ENCODE measurements around the gene NDUFS2. TPM values are rescaled to one million over a fixed set of nuclear protein-coding genes. Genes with fewer than 3 reads are reported as not detected.
"Not testable (repeated sequence)": the region's sequence is repeated elsewhere in the genome, so short reads cannot be mapped to it uniquely, and the experiment has no call there.

The NDUFS2 gene
- polyA plus RNA-seq, 5 donors, result 146 to 165 (median 156) TPM

- DNase-seq, result no peak
Observed at GRCh38 chr1:161218301-161219077, 16.3 kb downstream of the NDUFS2 start.

DNA sequence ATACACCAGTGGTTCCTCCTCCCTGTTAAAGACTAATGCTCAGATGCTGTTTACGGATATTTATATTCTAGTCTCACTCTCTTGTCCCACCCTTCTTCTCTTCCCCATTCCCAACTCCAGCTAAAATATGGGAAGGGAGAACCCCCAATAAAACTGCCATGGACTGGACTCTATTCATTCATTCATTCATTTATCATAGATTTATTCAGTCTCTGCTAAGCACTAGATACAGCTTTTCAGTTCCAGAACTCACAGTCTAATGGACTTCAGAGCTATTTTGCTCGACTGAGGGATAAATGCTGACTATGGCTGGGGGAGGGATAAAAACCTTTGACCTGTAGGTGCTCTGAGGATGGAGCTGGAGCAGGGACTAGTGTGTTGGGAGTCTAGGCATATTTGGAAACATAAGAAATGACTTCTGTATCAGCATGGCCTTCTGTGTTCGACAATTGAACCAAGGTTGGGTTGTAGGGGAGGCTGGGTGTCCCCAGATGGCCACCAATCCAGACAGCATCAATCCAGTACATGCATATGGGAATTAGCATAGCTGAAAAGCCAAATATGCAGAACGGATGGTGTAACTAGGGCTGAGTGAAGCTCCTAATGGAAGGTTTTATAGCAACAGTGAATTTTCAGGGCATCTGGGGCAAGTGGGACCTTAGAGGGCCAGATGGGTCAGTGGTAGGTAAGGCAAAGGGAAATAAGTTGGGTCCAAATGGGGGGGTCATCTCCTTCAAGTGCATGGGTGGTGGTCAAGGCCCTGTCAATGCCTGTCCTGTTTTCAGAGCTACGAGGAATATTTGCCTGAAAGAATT is 17.1 kb downstream of the NDUFS2 start:
- DNase-seq, result no peak

DNA sequence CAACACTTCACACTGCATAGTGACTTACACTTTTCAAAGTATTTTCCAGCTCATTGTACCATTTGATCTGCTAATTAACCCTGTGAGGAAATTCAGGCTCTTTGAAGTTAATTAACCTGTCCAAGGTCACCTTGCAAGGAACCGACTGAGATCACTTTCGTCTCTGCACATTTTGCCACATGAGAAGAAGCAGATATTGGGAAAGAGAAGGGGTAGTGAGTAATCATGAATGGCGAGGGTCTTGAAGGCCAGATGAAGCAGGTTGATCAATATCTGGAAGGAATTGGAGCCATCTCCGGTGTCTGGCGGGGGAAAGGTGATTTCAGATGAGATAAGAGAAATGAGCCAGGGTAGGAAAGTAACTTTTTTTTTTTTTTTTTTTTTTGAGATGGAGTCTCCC is 17.8 kb downstream of the NDUFS2 start:
- no peak for DNase-seq

GRCh38 chr1:161222175-161223019 is 20.2 kb downstream of the NDUFS2 start:
- DNase-seq, result no peak

GRCh38 chr1:161223805-161224694 is 21.9 kb downstream of the NDUFS2 start:
- no peak for DNase-seq

DNA sequence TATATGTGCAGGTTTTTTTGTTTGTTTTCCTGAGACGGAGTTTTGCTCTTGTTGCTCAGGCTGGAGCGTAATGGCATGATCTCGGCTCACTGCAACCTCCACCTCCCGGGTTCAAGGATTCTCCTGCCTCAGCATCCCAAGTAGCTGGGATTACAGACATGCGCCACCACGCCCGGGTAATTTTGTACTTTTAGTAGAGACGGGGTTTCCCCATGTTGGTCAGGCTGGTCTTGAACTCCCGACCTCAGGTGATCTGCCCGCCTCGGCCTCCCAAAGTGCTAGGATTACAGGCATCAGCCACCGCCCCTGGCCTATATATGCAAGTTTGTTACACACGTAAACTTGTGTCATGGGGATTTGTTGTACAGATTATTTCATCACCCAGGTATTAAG is 22.5 kb downstream of the NDUFS2 start:
- not testable (repeated sequence) for DNase-seq

- no peak for DNase-seq
Observed at GRCh38 chr1:161225178-161225533, 23.0 kb downstream of the NDUFS2 start.

DNA sequence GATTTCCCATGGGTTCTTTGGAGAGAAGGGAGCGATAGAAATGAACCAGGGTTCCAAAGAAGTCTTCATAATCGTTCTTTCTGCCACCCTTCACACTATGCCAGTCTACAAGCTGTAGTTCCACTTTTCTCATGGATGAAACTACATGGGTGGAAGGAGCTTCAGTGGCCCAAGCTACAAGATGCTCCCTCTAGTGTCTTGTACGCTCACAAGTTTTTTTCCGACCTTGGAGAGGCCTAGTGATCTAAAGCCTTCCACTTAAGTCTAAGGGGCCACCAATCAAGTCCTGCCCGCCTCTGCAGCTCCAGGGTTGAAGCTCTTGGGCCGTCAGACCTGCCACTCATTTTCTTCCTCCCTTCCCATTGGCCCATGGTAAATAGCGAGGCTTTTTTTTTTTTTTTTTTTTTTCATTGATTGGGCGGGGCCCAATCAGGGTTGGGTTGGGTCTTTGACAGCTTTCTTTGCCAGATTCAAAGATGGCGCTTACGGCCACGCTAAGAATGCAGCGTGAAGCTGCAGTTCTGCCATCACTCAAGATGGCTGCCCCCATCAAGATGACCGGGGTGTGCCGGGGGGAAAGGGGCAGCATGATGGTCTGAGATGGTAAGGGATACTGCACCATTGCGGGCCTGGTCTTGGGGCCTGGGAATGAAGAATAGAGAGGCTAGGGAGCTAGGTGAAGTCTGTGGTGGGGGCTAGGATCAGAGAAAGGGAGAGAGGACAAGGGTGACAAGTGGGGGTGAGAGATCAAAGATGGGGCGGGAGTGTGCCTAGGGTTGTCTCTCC is 23.6 kb downstream of the NDUFS2 start, which contains the start of gene TOMM40L:
Gene TOMM40L, plus strand, starts transcription at position 527 of the 786 bp plus-strand sequence. CDS start 430 bp downstream, outside the sequence.
- peak; percentile 94 to 96 for DNase-seq

- no peak for DNase-seq
Observed at GRCh38 chr1:161226320-161226711, 24.1 kb downstream of the NDUFS2 start.

GRCh38 chr1:161226759-161227158 is 24.6 kb downstream of the NDUFS2 start:
- no peak for DNase-seq

- DNase-seq, result peak in 1 of 2 donors; percentile 59
Observed at GRCh38 chr1:161227196-161227871, 25.2 kb downstream of the NDUFS2 start.

GRCh38 chr1:161228032-161228431 is 25.9 kb downstream of the NDUFS2 start:
- DNase-seq, result no peak

DNA sequence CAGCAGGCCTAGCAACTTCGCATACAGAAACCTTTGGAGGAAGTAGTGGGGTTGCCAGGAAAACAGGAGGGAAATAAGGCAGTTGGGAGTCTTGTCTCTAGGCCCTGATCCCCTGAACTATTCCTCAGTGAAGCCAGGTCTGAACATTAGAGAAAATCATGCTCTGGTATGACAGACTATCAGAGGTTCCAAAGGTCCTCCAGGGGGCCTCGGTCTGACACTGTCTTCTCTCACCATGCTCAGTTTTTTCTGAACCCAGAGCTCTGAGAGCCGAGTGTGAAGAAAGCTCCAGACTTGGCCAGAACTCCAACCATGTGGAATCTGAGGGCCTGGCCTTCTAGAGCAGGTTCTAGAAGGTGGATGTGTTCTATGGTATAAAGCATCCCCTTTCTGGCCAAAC is 27.7 kb downstream of the NDUFS2 start:
- DNase-seq, result no peak

DNA sequence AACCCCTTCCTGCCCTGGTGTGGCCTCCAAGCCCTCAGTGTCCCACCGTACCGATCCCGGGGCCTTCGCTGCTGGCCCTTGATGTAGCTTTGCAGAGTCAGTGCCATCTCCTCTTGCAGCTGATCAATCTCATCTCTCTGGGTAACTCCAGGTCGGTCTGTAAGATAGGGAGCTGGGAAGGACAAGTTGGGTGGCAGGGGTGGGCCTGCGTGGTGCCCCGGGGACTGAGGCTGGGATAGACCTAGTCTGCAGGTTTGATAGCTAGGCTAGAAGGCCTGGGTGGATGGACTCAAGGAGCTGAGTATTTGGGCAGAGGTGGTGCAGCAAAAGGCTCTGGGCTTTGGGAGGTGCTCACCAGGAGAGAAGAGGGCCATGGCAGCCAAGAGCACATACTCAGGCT is 28.6 kb downstream of the NDUFS2 start:
- no peak for DNase-seq

- DNase-seq, result no peak
Observed at GRCh38 chr1:161233102-161233501, 30.9 kb downstream of the NDUFS2 start.

- no peak for DNase-seq
Observed at GRCh38 chr1:161235957-161236775, 34.0 kb downstream of the NDUFS2 start.

GRCh38 chr1:161238039-161238473 is 35.9 kb downstream of the NDUFS2 start, which contains the start of gene NR1I3:
Gene NR1I3 (minus strand): TSS chr1:161238203. CDS start chr1:161236565, 1,638 bp downstream.
- no peak for DNase-seq

DNA sequence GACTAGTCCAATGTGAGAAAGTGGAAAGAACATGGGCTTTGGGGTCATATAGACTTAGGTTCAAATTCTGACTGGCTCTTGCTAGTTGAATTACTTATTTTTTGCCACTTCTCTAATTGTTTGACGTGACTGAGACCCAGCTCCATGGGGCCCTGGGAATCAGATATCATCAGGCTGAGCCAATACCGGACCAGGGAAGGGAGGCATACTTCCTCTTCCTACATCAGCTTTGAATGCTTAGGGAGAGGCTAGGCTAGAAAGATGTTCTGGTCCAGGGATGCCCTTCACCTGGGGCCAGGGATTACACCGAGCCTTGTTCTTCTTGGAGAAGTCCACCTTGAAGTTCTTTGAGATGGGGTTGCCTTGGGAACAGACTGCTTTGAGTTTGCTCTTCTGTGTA is 39.5 kb downstream of the NDUFS2 start:
- DNase-seq, result no peak
